Activated T-cell treated with anti-CD3 and anti-CD28 coated beads, Interleukin-2, amount 50 U/mL, for 1 hour (primary cell): ENCODE data around the gene ZNF248.

ENCODE experiments used
- DNase-seq: peaks from one replicate; pipeline ENCODE4 v3.0.0-alpha.2; 2020

ZNF248 gene

GRCh38 chr10:37819797-37820196 lies 37.6 kb downstream of the ZNF248 start:
- no peak for DNase-seq

- DNase-seq = no peak
These were observed 41.1 kb downstream of the ZNF248 start for GRCh38 chr10:37816290-37816689.

DNA sequence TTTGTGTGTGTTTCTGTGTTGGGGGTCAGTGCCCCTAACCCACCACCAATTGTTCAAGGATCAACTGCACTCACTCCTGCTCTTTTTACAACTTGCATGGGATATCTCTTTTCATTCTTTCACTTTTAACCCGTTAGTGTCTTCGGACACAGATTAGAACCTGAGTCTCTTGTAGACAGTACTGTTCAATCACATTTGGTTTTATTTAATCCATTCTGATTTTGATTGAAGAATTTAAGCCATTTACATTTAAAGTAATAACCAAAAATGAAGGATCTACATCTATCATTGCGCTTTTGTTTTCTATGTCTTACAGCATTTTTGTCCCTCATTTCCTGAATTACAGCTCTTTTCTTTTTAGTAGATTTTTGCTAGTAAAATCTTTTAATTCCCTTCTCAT lies 43.6 kb downstream of the ZNF248 start:
- DNase-seq = no peak

GRCh38 chr10:37812290-37812689 lies 45.1 kb downstream of the ZNF248 start:
- no peak for DNase-seq

DNA sequence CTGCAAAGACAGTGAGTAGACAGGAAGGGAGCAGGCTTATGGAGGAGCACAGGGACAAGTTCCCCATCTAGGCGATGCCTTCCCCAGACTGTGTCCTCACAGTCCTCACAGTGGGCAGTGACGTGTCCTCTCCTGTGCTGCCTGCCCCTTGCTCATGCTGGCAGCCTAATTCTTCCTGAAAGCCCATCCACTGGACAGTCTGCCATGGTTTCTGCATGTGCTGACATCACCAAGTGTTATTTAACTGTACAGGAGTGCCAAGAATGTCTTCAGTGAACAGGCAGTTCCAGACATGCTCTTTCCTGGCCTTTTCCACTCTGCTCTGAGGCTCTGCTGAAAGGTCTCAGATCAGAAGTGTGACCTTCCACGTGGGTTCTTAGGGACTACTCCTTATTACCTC lies 54.1 kb downstream of the ZNF248 start:
- no peak for DNase-seq

- DNase-seq = no peak
These were observed 55.9 kb downstream of the ZNF248 start for GRCh38 chr10:37801557-37801956.

DNA sequence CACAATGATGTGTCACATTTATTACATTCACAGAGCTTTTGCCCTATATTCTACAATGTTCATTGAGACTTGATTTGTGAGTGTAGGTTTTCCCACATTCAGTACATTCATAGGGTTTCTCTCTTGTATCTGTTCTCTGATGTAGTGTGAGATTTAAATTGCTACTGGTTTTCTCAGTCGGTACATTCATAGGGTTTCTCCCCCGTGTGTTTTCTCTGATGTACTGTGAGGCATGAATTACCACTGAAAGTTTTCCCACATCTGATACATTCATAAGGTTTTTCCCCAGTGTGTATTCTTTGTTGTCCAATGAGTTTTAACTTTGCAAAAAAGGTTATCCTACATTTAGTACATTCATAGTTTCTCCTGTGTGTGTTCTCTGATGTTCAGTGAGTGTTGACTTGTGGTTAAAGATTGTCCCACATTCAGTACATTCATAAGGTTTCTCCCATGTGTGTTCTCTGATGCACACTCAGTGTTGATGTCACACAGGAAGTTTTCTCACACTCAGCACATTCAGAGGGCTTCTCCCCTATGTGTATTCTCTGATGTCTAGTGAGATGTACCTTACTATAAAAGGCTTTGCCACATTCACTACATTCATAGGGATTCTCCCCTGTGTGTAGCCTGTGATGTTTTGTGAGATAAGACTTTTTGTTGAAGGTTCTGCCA lies 63.0 kb downstream of the ZNF248 start:
- no peak for DNase-seq

GRCh38 chr10:37789590-37789989 lies 67.8 kb downstream of the ZNF248 start:
- DNase-seq = no peak

- no peak for DNase-seq
These were observed 72.7 kb downstream of the ZNF248 start for GRCh38 chr10:37784678-37785077.

- no peak for DNase-seq
These were observed 76.9 kb downstream of the ZNF248 start for GRCh38 chr10:37780536-37780935.

- DNase-seq = no peak
These were observed 80.4 kb downstream of the ZNF248 start for GRCh38 chr10:37777056-37777455.

DNA sequence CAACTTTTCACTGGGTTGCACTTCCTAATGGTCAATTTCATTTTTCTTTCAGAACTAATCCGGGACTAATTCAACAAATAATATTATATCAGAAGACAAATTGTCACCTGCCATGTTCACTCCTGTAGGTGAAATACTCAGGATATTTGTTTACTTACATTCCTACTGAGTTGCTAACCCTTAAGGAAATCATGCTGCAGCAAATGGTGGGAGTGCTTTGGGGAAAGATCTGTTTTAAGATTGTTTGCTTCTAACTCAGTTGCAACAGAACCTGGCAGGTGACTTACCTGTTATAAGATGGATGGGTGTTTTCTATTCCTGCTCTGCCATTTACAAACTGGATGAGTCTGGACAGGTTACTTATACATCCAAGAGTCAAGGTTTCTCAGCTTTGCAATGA lies 81.8 kb downstream of the ZNF248 start:
- DNase-seq = no peak

DNA sequence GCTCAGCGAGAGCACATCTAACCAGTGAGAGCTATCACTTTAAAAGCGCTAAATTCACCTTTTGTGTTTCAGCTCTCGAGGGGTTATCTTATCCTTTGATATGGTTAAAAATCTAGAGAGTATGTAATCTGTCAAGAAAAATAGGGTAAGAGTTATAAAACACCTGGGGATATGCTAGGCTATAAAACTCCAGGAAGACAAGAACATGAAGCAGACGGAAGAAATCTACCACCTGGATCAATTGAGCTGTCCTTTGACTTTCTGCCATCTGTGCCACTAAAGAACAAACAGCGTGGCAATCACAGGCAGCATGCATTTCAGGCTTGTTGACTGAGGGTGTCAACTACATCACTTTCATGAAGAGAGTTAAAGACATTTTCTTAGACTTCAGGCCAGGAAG lies 83.1 kb downstream of the ZNF248 start:
- no peak for DNase-seq

DNA sequence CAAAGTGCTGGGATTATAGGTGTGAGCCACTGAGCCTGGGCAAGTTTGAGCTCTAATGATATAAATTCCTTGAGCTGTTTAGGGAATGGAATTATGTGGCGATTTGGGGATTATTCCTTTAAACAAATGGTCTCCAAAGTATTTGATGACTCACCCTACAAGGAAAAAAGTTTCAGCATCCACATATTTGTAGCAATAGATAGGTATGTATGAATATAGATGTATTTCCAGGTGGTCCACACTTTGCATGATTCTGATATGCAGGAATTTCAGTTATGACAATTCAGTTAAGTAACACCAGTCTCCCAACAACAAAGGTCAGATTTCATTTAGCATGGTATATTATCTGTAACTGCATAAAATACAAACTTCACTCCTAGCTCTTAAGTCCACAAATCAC lies 92.2 kb downstream of the ZNF248 start:
- DNase-seq = no peak

- no peak for DNase-seq
These were observed 94.3 kb downstream of the ZNF248 start for GRCh38 chr10:37763132-37763531.

GRCh38 chr10:37762287-37762686 lies 95.1 kb downstream of the ZNF248 start:
- DNase-seq = no peak

DNA sequence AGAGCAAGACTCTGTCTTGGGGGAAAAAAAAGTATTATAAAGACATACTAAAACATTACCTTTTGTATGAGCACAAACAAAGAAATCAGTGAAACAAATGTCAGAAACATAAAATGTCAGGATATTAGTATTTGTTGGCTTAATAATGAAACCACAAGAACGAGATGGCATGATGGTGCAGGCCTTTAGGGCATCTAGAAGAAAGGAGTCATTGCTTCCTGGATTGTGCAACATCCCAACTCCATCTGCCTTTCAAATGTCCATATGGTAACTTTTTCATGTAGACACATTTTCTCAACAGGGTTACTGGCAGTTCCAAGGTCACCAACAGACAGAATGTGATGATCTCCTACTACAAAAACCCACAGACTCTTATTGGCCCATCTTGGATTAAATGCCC lies 96.6 kb downstream of the ZNF248 start:
- DNase-seq = no peak

GRCh38 chr10:37758074-37758473 lies 99.3 kb downstream of the ZNF248 start:
- DNase-seq = no peak

DNA sequence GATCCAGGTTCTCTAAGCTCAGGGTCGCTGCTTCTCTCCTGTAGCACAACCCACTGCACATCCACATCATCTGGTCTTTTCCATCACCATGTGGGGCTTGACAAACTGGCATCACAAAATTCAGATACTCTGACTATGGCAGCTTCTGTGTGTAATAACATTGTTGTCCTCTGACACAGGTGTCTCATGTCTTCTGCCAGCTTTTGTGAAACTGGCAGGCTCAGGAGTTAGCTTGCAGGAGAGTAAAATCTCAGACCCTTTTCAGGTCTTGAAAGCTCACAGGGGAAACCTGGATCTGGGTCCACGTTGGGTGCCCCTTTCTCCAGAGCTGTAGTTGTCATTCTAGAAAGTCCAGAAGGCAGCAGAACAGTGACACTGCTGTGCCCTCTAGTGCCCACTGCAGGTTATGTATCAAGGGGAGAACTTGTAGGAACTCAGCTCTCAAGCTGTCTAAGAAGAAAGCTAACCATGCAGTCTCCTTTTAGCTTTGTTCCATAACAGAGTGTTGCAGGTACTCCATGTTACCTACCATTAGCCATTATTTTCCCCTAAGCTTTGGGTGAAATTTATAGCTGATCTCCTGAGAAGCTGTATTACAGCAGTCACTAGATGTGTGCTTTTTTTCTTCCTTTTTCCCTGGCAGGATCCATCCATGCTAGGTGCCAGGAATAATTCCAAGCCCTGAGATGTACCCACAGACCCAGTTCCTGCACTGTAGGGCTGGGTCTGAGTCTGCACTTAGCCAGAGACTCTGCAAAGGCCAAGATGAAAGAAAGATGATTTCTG lies 102.7 kb downstream of the ZNF248 start:
- no peak for DNase-seq

GRCh38 chr10:37752334-37752875 lies 105.0 kb downstream of the ZNF248 start:
- no peak for DNase-seq

GRCh38 chr10:37748170-37748569 lies 109.2 kb downstream of the ZNF248 start:
- DNase-seq = no peak

- no peak for DNase-seq
These were observed 110.3 kb downstream of the ZNF248 start for GRCh38 chr10:37747081-37747480.

- no peak for DNase-seq
These were observed 115.6 kb downstream of the ZNF248 start for GRCh38 chr10:37741831-37742230.

- no peak for DNase-seq
These were observed 118.2 kb downstream of the ZNF248 start for GRCh38 chr10:37739181-37739580.
